Calu3 (cell line): ENCODE measurements around the gene ERO1A. TPM values are rescaled to one million over a fixed set of nuclear protein-coding genes. Genes with fewer than 3 reads are reported as not detected.

Source experiments
- BruUV-seq: library from RNA; stranded (reverse); fragments of 400-500 nt; replicated peaks from 2 replicates; lab custom pipeline; 2021; lab: Mats Ljungman, UMichigan
- CTCF ChIA-PET: fragments of 300-600 bp; sonication (Branson Sonifier 250); formaldehyde crosslinking; loops from one replicate; lab custom pipeline; 2022; ENCODE audit warnings: antibody characterized with exemption; lab: Charles Lee
- DNase-seq: peaks from one replicate; pipeline ENCODE4 v3.0.0; 2022
- H3K27ac Mint-ChIP-seq: one replicate; pipeline ENCODE4 v1.8.0; 2022; ENCODE audit warnings: mixed read lengths; ENCODE audit not compliant: unreplicated experiment
- H3K27me3 Mint-ChIP-seq: one replicate; pipeline ENCODE4 v1.8.0; 2022; ENCODE audit warnings: mixed read lengths; ENCODE audit not compliant: unreplicated experiment
- H3K36me3 Mint-ChIP-seq: one replicate; pipeline ENCODE4 v1.8.0; 2022; ENCODE audit warnings: mild to moderate bottlenecking, moderate library complexity, mixed read lengths; ENCODE audit not compliant: insufficient read depth, unreplicated experiment
- H3K4me1 Mint-ChIP-seq: one replicate; pipeline ENCODE4 v1.8.0; 2022; ENCODE audit warnings: mild to moderate bottlenecking, low read depth, mixed read lengths; ENCODE audit not compliant: unreplicated experiment
- H3K4me3 Mint-ChIP-seq: one replicate; pipeline ENCODE4 v1.8.0; 2022; ENCODE audit warnings: mild to moderate bottlenecking, low read depth, moderate library complexity, mixed read lengths; ENCODE audit not compliant: unreplicated experiment
- H3K9me3 Mint-ChIP-seq: one replicate; pipeline ENCODE4 v1.8.0; 2022; ENCODE audit warnings: low read depth, mixed read lengths; ENCODE audit not compliant: unreplicated experiment
- intact Hi-C: fragments of 100-400 bp; cut with micrococcal nuclease; formaldehyde crosslinking; loops from one replicate; pipeline ENCODE4 v1.10.0; 2022; ENCODE audit not compliant: unreplicated experiment
- total RNA-seq: library from RNA; stranded (reverse); gene quantifications from 2 replicates; pipeline ENCODE4 v1.2.3, GENCODE V29; 2022
- TF ChIP-seq, protein P1 (sequence below): fragments of 200-600 bp; IDR thresholded peaks from one replicate; pipeline ENCODE4 v1.8.0; 2022; ENCODE audit warnings: antibody characterized with exemption; ENCODE audit not compliant: unreplicated experiment

Gene ERO1A
- total RNA-seq, 1 experiment from 2014 or later: 129 TPM

GRCh38 chr14:52703664-52704063 is 8.3 kb upstream of the ERO1A start:
- no peak overlapping the region for H3K4me3 Mint-ChIP-seq

GRCh38 chr14:52703225-52703624 is 7.9 kb upstream of the ERO1A start:
- BruUV-seq: no TSS peak
- DNase-seq: peak; percentile 47
- Mint-ChIP-seq H3K4me3 (no peak overlapping the region), H3K4me1 (peaks cover 32% of the 10 kb centered on the region), H3K36me3 (peaks cover 32% of the 10 kb centered on the region), H3K27me3 (no peaks in the 10 kb centered on the region), H3K9me3 (peaks cover 2% of the 10 kb centered on the region), H3K27ac (peak overlapping the region; percentile 69)
- TF ChIP-seq, protein P1, sequence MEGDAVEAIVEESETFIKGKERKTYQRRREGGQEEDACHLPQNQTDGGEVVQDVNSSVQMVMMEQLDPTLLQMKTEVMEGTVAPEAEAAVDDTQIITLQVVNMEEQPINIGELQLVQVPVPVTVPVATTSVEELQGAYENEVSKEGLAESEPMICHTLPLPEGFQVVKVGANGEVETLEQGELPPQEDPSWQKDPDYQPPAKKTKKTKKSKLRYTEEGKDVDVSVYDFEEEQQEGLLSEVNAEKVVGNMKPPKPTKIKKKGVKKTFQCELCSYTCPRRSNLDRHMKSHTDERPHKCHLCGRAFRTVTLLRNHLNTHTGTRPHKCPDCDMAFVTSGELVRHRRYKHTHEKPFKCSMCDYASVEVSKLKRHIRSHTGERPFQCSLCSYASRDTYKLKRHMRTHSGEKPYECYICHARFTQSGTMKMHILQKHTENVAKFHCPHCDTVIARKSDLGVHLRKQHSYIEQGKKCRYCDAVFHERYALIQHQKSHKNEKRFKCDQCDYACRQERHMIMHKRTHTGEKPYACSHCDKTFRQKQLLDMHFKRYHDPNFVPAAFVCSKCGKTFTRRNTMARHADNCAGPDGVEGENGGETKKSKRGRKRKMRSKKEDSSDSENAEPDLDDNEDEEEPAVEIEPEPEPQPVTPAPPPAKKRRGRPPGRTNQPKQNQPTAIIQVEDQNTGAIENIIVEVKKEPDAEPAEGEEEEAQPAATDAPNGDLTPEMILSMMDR: no peak
- intact Hi-C loops: loop anchor here (10.0 kb wide), 1 partner anchor 148 kb away; the partner anchor contains the start of genes GPR137C and TXNDC16
- CTCF ChIA-PET: no interaction called here

More at GRCh38 chr14:52703664-52704063, 8.3 kb upstream of the ERO1A start:
- no peak for DNase-seq
- H3K4me1 Mint-ChIP-seq: peaks cover 30% of the 10 kb centered on the region
- H3K9me3 Mint-ChIP-seq: peaks cover 2% of the 10 kb centered on the region
- peaks cover 37% of the 10 kb centered on the region for H3K36me3 Mint-ChIP-seq
- TF ChIP-seq, protein P1: no peak
- peak overlapping the region; percentile 69 for H3K27ac Mint-ChIP-seq
- intact Hi-C loops: loop anchor here (10.0 kb wide), 1 partner anchor 149 kb away; the partner anchor contains the start of genes GPR137C and TXNDC16
- BruUV-seq: no TSS peak
- no peaks in the 10 kb centered on the region for H3K27me3 Mint-ChIP-seq
- CTCF ChIA-PET: no interaction called here

DNA sequence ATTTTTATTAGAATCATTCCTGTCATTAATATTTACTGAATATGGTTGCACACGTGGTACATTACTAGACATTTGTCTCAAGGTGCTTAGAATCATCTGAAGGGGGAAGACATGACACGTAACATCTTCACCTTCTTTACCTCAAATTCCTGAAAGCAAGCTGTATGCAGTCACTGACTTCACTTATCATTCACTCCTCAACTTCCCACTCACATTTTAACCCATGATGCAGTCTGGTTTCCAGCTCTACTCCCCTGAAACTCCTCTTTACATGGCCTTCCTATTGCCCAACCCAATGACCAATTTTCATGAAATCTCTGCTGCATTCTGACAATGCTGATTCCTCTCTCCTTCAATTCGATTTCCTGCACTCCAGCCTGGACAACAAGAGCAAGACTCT is 5.9 kb upstream of the ERO1A start:
- no TSS peak for BruUV-seq
- TF ChIP-seq, protein P1: no peak
- Mint-ChIP-seq H3K4me1 (peaks cover 40% of the 10 kb centered on the region), H3K27ac (peak overlapping the region; percentile 89), H3K4me3 (peak overlapping the region; percentile 23), H3K9me3 (no peaks in the 10 kb centered on the region), H3K36me3 (peaks cover 12% of the 10 kb centered on the region), H3K27me3 (no peaks in the 10 kb centered on the region)
- no peak for DNase-seq
- intact Hi-C loops: loop anchor here (10.0 kb wide), 1 partner anchor 146 kb away; the partner anchor contains the start of genes GPR137C and TXNDC16
- CTCF ChIA-PET: interaction anchor here (0.5 kb wide), 1 partner anchor 1015 kb away, joined by 3 read pairs; no protein-coding TSS in a partner anchor

GRCh38 chr14:52700701-52701172 is 5.4 kb upstream of the ERO1A start:
- peaks cover 14% of the 10 kb centered on the region for H3K36me3 Mint-ChIP-seq
- CTCF ChIA-PET: interaction anchor here (0.5 kb wide), 1 partner anchor 1015 kb away, joined by 3 read pairs; no protein-coding TSS in a partner anchor
- peak overlapping the region; percentile 89 for H3K27ac Mint-ChIP-seq
- H3K27me3 Mint-ChIP-seq: no peaks in the 10 kb centered on the region
- peaks cover 40% of the 10 kb centered on the region for H3K4me1 Mint-ChIP-seq
- TF ChIP-seq, protein P1: no peak
- H3K4me3 Mint-ChIP-seq: peak overlapping the region; percentile 23
- BruUV-seq: no TSS peak
- no peaks in the 10 kb centered on the region for H3K9me3 Mint-ChIP-seq
- peak; percentile 30 for DNase-seq
- intact Hi-C loops: loop anchor here (10.0 kb wide), 1 partner anchor 146 kb away; the partner anchor contains the start of genes GPR137C and TXNDC16
